Right lobe of liver (tissue), 4 donors: ENCODE results near the gene GAD1.

Experiments used
- POLR2A ChIP-seq: fragments of 450-650 bp; IDR thresholded peaks from one replicate; pipeline ENCODE4 v1.6.1; 2017; ENCODE audit warnings: antibody characterized with exemption, mild to moderate bottlenecking
- TF ChIP-seq, protein P1 (sequence below), 4 donors: fragments of 200-600 bp in 3 of 4; fragments of 450-650 bp in 1 of 4; IDR thresholded peaks; one replicate each; pipeline versions ENCODE4 v1.5.1 to v1.8.0; 2016 to 2022; ENCODE audit warnings: antibody characterized with exemption in 4 of 4, mild to moderate bottlenecking in 2 of 4
- donor health status: DM: no; HTN: no; CAD: no.
- donor health status: DM: no; HTN: no; CAD: no.
- donor health status: DM: no; HTN: yes; CAD: no.

GRCh38 chr2:170830166-170830565 lies 13.5 kb downstream of the GAD1 start:
- TF ChIP-seq, protein P1, sequence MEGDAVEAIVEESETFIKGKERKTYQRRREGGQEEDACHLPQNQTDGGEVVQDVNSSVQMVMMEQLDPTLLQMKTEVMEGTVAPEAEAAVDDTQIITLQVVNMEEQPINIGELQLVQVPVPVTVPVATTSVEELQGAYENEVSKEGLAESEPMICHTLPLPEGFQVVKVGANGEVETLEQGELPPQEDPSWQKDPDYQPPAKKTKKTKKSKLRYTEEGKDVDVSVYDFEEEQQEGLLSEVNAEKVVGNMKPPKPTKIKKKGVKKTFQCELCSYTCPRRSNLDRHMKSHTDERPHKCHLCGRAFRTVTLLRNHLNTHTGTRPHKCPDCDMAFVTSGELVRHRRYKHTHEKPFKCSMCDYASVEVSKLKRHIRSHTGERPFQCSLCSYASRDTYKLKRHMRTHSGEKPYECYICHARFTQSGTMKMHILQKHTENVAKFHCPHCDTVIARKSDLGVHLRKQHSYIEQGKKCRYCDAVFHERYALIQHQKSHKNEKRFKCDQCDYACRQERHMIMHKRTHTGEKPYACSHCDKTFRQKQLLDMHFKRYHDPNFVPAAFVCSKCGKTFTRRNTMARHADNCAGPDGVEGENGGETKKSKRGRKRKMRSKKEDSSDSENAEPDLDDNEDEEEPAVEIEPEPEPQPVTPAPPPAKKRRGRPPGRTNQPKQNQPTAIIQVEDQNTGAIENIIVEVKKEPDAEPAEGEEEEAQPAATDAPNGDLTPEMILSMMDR (IDR thresholded peaks at IDR 0.05), result no peak
- no peak for TF ChIP-seq POLR2A
